HepG2 (cell line): Measurements from ENCODE around the gene CTSD. TPM values are rescaled to one million over a fixed set of nuclear protein-coding genes. Genes with fewer than 3 reads are reported as not detected.
A peak's percentile ranks its signal among the peaks of the same experiment; 100 is the strongest.

Experiments
- ATAC-seq: fragments of 200-7000 bp; cut with Tn5 transposase; 3 replicates; pipeline ENCODE4 v1.9.1; 2020; ENCODE audit warnings: mild to moderate bottlenecking, moderate library complexity
- BruUV-seq: library from RNA; stranded (reverse); fragments of 400-500 nt; replicated peaks from 2 replicates; lab custom pipeline; 2021; lab: Mats Ljungman, UMichigan
- CTCF ChIA-PET: fragments of 300-600 bp; formaldehyde crosslinking; extraction: SDS; loops from one replicate; lab custom pipeline; 2021; ENCODE audit warnings: low total read pairs, inconsistent platforms, low intra/inter-chr PET ratio; lab: Yijun Ruan, JAX
- POLR2A ChIA-PET: fragments of 350-600 bp; sonication (Branson Sonifier 250); formaldehyde crosslinking; loops from one replicate; lab custom pipeline; 2020; ENCODE audit warnings: antibody characterized with exemption, inconsistent platforms; lab: Yijun Ruan, JAX
- DNase-seq: peaks from one replicate; pipeline ENCODE4 v3.0.0-alpha.2; 2015; ENCODE audit warnings: low spot score
- FAIRE-seq: peaks from 3 replicates; lab custom pipeline; 2011; peaks lifted over from hg19 to GRCh38; lab: Jason Lieb, UNC
- H2AFZ ChIP-seq: one replicate; pipeline ENCODE4 v1.6.1; 2011; ENCODE audit warnings: low read length, inconsistent platforms
- H3K27ac ChIP-seq: fragments of 300-600 bp; 3 replicates; pipeline ENCODE4 v1.8.0; 2011; ENCODE audit warnings: mixed run types, mild to moderate bottlenecking, mixed read lengths, low read length, inconsistent platforms; ENCODE audit not compliant: insufficient read depth; ENCODE audit errors: extremely low read length
- H3K27me3 ChIP-seq, 2 experiments: fragments of 200-600 bp in 1 of 2; 2 replicates in 1 of 2; 3 replicates in 1 of 2; pipeline versions ENCODE4 v1.6.0 to v1.8.0; 2011; ENCODE audit warnings: low read length in 2 of 2, mild to moderate bottlenecking in 2 of 2, moderate library complexity in 2 of 2, inconsistent platforms in 1 of 2; ENCODE audit not compliant: insufficient read depth in 2 of 2, control insufficient read depth in 1 of 2
- H3K36me3 ChIP-seq, 2 experiments: fragments of 200-600 bp in 1 of 2; replicated peaks in 1 of 2; 2 replicates in 1 of 2; 3 replicates in 1 of 2; pipeline versions ENCODE4 v1.5.1 to v1.8.0; 2011; ENCODE audit warnings: low read length in 2 of 2, inconsistent platforms in 1 of 2; ENCODE audit not compliant: insufficient read depth in 2 of 2, control insufficient read depth in 1 of 2
- H3K4me1 ChIP-seq: 2 replicates; pipeline ENCODE4 v1.5.1; 2012; ENCODE audit warnings: low read length, inconsistent platforms; ENCODE audit not compliant: insufficient read depth
- H3K4me2 ChIP-seq: 2 replicates; pipeline ENCODE4 v1.6.0; 2011; ENCODE audit warnings: low read depth, low read length, inconsistent platforms
- H3K4me3 ChIP-seq, 3 experiments: fragments of 200-600 bp in 1 of 3; sonication (generic), shearing (Covaris generic) in 1 of 3; replicated peaks in 1 of 3; 2 replicates each; pipeline ENCODE4 v1.5.1; 2011 to 2016; ENCODE audit warnings: low read length in 3 of 3, inconsistent platforms in 2 of 3, low read depth in 2 of 3, mild to moderate bottlenecking in 2 of 3, control low read depth in 1 of 3, mixed read lengths in 1 of 3; ENCODE audit not compliant: insufficient read depth in 1 of 3
- H3K79me2 ChIP-seq: one replicate; pipeline ENCODE4 v1.6.1; 2011; ENCODE audit warnings: low read length, inconsistent platforms; ENCODE audit not compliant: insufficient read depth
- H3K9ac ChIP-seq: 2 replicates; pipeline ENCODE4 v1.6.0; 2011; ENCODE audit warnings: mild to moderate bottlenecking, low read depth, low read length, inconsistent platforms; ENCODE audit not compliant: insufficient read depth
- H3K9me3 ChIP-seq: 2 replicates; pipeline ENCODE4 v1.5.1; 2012; ENCODE audit warnings: mild to moderate bottlenecking, low read length
- H4K20me1 ChIP-seq: 2 replicates; pipeline ENCODE4 v1.6.0; 2011; ENCODE audit warnings: inconsistent platforms, mild to moderate bottlenecking, low read length, moderate library complexity; ENCODE audit not compliant: insufficient read depth
- RBFOX2 ChIP-seq: fragments of 200-400 bp; formaldehyde crosslinking; IDR thresholded peaks from 2 replicates; pipeline ENCODE4 v1.6.1; 2017; ENCODE audit warnings: low read depth, mild to moderate bottlenecking, low read length
- SOX6 ChIP-seq, 2 experiments: fragments of 450-650 bp in 1 of 2; sonication (generic) in 1 of 2; formaldehyde crosslinking in 1 of 2; IDR thresholded peaks; 2 replicates each; pipeline versions ENCODE4 v1.4.0 to v1.6.1; 2017 to 2020; ENCODE audit warnings: antibody characterized with exemption in 1 of 2, mild to moderate bottlenecking in 1 of 2, missing genetic modification reagents in 1 of 2
- TCF7 ChIP-seq: sonication (generic); IDR thresholded peaks from 2 replicates; pipeline ENCODE4 v1.6.1; 2016; ENCODE audit warnings: antibody characterized with exemption, low read depth
- ZKSCAN8 ChIP-seq: IDR thresholded peaks from 2 replicates; pipeline ENCODE4 v1.6.1; 2016; ENCODE audit warnings: borderline replicate concordance, missing genetic modification reagents, missing compliant biosample characterization
- ZNF136 ChIP-seq: sonication (generic); formaldehyde crosslinking; IDR thresholded peaks from 2 replicates; pipeline ENCODE4 v1.8.1; 2022; ENCODE audit warnings: low read depth, mild to moderate bottlenecking, moderate library complexity, missing genetic modification reagents
- ZNF446 ChIP-seq: sonication (generic); formaldehyde crosslinking; IDR thresholded peaks from 2 replicates; pipeline ENCODE4 v1.5.0; 2020; ENCODE audit warnings: mild to moderate bottlenecking, missing genetic modification reagents
- ZNF484 ChIP-seq: sonication (generic); formaldehyde crosslinking; IDR thresholded peaks from 2 replicates; pipeline ENCODE4 v1.5.1; 2020; ENCODE audit warnings: mild to moderate bottlenecking, low read depth, missing genetic modification reagents, borderline replicate concordance
- WGBS: methylation state at CpG from one replicate; pipeline ENCODE4 v1.1.6; 2017; ENCODE audit warnings: low lambda C conversion rate; 5-methylcytosine and 5-hydroxymethylcytosine counted together
- in situ Hi-C: cut with HindIII; loops from 2 replicates; pipeline ENCODE4 v1.10.0; 2017; ENCODE audit warnings: low pct_unique_long_range_greater_than_20kb; ENCODE audit not compliant: extremely low pct_ligation_motif_present
- intact Hi-C: fragments of 100-400 bp; cut with micrococcal nuclease; formaldehyde crosslinking; loops from one replicate; pipeline ENCODE4 v1.10.0; 2022; ENCODE audit not compliant: unreplicated experiment
- polyA plus RNA-seq, 8 experiments: library from polyadenylated mRNA; depleted of rRNA in 3 of 8; stranded (reverse) in 7 of 8; unstranded in 1 of 8; fragments of >200 nt; fragmentation: Illumina TruSeq in 4 of 8; extraction: Trizol in 4 of 8; gene quantifications; 2 replicates each; pipeline versions ENCODE4 v1.2.1 to v1.2.3, GENCODE V29; 2011 to 2016; ENCODE audit warnings: low read depth in 4 of 8, missing spikeins in 1 of 8, mixed read lengths in 1 of 8; ENCODE audit not compliant: insufficient read depth in 1 of 8
- total RNA-seq, 5 experiments: library from RNA; depleted of rRNA; stranded (reverse); fragments of >200 nt; fragmentation: Illumina TruSeq; extraction: Trizol; gene quantifications; 2 replicates each; pipeline ENCODE4 v1.2.3, GENCODE V29; 2016; ENCODE audit warnings: low read depth in 1 of 5
- TF ChIP-seq, protein P1 (sequence below): sonication (generic); formaldehyde crosslinking; IDR thresholded peaks from 2 replicates; pipeline ENCODE4 v1.5.0; 2020; ENCODE audit warnings: mild to moderate bottlenecking, missing genetic modification reagents, borderline replicate concordance
- TF ChIP-seq, protein P2 (sequence below): IDR thresholded peaks from 2 replicates; pipeline ENCODE4 v1.6.1; 2016; ENCODE audit warnings: missing compliant biosample characterization, missing genetic modification reagents, borderline replicate concordance
- TF ChIP-seq, protein P3 (sequence below): sonication (generic); formaldehyde crosslinking; IDR thresholded peaks from 2 replicates; pipeline ENCODE4 v1.5.1; 2020; ENCODE audit warnings: mild to moderate bottlenecking, moderate library complexity, missing genetic modification reagents

Gene CTSD
- total and polyA plus RNA-seq, 2 of the 13 experiments (the other 11 are each of a cell fraction or from before 2014, with no cell fraction given) = 143 to 230 TPM

DNA sequence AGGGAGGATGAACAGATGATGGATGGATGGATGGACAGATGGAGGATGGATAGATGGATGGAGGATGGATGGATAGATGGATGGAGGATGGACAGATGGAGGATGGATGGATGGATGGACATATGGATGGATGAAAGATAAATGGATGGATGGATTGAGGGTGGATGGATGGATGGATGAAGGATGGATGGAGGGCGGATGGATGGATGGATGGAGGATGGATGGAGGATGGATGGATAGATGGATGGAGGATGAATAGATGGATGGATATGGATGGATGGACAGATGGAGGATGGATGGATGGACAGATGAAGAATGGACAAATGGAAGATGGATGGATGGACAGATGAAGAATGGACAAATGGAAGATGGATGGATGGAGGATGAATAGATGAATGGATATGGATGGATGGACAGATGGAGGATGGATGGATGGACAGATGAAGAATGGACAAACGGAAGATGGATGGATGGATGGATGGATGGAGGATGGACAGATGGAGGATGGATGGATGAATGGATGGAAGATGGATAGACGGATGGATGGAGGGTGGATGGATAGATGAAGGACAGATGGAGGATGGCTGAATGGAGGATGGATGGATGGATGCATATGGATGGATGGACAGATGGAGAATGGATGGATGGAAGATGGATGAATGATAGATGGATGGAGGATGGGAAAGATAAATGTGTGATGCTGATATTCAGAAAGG, 20.7 kb downstream of the CTSD start:
- no peak for DNase-seq
- Histone ChIP-seq H3K27ac (no peak overlapping the region), H4K20me1 (no peaks in the 10 kb centered on the region), H3K4me1 (no peaks in the 10 kb centered on the region), H3K79me2 (no peaks in the 10 kb centered on the region), H2AFZ (no peak overlapping the region), H3K9ac (no peak overlapping the region), H3K27me3 (peaks cover 2 to 30% of the 10 kb centered on the region in 2 experiments; a peak in 4 of 5 replicates), H3K4me2 (no peak overlapping the region)
- POLR2A ChIA-PET = no interaction called here
- ATAC-seq = no peak
- peak; percentile 64; the same call in 1 of the 2 replicates for TF ChIP-seq SOX6 (IDR thresholded peaks at IDR 0.05)
- TF ChIP-seq SOX6 (CRISPR knock-in tag; IDR thresholded peaks at IDR 0.05) = no peak
- TF ChIP-seq TCF7 = no peak
- no peak for TF ChIP-seq ZKSCAN8 (CRISPR knock-in tag)
- TF ChIP-seq, all 625 proteins: peak for 1
- Histone ChIP-seq H3K36me3 (no peaks in the 10 kb centered on the region), H3K4me3 (no peak overlapping the region), H3K9me3 (no peaks in the 10 kb centered on the region)
- FAIRE-seq = no peak
- intact Hi-C loops = no loop called here
- CTCF ChIA-PET = no interaction called here
- in situ Hi-C loops = no loop called here
- BruUV-seq = no TSS peak
- 9% methylated on average over 3 of the region's 3 CpGs for WGBS

DNA sequence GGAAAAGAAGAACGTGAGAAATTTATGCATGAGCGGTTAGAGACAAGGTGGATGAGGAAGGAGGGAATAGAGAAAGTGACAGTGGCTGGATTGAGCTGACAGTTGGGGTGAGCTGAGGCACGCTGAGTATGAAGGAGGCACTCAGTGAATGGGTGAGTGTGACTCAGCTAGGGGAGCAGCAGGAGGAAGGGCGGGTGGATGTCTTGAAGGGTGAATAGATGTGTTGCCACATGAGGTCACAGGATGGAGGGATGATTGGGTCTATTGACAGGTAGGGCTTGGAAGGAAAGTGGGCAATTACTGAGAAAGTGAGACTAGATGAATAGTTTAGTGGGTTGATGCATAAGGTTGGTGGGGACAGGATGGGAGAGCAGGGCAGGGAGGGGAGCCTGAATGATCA, 21.4 kb downstream of the CTSD start:
- ATAC-seq (no peak), DNase-seq (no peak), FAIRE-seq (no peak)
- Histone ChIP-seq H4K20me1 (no peaks in the 10 kb centered on the region), H3K9ac (no peak overlapping the region), H3K4me3 (no peak overlapping the region), H3K9me3 (peaks cover 2% of the 10 kb centered on the region), H3K36me3 (no peaks in the 10 kb centered on the region), H3K4me2 (no peak overlapping the region)
- POLR2A ChIA-PET = no interaction called here
- in situ Hi-C loops = no loop called here
- no TSS peak for BruUV-seq
- TF ChIP-seq, protein P1, sequence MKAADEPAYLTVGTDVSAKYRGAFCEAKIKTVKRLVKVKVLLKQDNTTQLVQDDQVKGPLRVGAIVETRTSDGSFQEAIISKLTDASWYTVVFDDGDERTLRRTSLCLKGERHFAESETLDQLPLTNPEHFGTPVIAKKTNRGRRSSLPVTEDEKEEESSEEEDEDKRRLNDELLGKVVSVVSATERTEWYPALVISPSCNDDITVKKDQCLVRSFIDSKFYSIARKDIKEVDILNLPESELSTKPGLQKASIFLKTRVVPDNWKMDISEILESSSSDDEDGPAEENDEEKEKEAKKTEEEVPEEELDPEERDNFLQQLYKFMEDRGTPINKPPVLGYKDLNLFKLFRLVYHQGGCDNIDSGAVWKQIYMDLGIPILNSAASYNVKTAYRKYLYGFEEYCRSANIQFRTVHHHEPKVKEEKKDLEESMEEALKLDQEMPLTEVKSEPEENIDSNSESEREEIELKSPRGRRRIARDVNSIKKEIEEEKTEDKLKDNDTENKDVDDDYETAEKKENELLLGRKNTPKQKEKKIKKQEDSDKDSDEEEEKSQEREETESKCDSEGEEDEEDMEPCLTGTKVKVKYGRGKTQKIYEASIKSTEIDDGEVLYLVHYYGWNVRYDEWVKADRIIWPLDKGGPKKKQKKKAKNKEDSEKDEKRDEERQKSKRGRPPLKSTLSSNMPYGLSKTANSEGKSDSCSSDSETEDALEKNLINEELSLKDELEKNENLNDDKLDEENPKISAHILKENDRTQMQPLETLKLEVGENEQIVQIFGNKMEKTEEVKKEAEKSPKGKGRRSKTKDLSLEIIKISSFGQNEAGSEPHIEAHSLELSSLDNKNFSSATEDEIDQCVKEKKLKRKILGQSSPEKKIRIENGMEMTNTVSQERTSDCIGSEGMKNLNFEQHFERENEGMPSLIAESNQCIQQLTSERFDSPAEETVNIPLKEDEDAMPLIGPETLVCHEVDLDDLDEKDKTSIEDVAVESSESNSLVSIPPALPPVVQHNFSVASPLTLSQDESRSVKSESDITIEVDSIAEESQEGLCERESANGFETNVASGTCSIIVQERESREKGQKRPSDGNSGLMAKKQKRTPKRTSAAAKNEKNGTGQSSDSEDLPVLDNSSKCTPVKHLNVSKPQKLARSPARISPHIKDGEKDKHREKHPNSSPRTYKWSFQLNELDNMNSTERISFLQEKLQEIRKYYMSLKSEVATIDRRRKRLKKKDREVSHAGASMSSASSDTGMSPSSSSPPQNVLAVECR (CRISPR knock-in tag) = no peak
- TF ChIP-seq ZNF484 (no peak), RBFOX2 (no peak), ZNF136 (no peak), ZNF446 (CRISPR knock-in tag) (no peak)
- TF ChIP-seq, protein P2, sequence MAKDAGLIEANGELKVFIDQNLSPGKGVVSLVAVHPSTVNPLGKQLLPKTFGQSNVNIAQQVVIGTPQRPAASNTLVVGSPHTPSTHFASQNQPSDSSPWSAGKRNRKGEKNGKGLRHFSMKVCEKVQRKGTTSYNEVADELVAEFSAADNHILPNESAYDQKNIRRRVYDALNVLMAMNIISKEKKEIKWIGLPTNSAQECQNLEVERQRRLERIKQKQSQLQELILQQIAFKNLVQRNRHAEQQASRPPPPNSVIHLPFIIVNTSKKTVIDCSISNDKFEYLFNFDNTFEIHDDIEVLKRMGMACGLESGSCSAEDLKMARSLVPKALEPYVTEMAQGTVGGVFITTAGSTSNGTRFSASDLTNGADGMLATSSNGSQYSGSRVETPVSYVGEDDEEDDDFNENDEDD (CRISPR knock-in tag) = no peak
- TF ChIP-seq, protein P3, sequence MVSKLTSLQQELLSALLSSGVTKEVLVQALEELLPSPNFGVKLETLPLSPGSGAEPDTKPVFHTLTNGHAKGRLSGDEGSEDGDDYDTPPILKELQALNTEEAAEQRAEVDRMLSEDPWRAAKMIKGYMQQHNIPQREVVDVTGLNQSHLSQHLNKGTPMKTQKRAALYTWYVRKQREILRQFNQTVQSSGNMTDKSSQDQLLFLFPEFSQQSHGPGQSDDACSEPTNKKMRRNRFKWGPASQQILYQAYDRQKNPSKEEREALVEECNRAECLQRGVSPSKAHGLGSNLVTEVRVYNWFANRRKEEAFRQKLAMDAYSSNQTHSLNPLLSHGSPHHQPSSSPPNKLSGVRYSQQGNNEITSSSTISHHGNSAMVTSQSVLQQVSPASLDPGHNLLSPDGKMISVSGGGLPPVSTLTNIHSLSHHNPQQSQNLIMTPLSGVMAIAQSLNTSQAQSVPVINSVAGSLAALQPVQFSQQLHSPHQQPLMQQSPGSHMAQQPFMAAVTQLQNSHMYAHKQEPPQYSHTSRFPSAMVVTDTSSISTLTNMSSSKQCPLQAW (CRISPR knock-in tag) = no peak
- TF ChIP-seq, all 625 proteins: peak for 0
- Histone ChIP-seq H3K4me1 (no peaks in the 10 kb centered on the region), H2AFZ (no peak overlapping the region), H3K27me3 (peaks cover 2 to 31% of the 10 kb centered on the region in 2 experiments; a peak in 4 of 5 replicates), H3K27ac (no peak overlapping the region), H3K79me2 (no peaks in the 10 kb centered on the region)
- intact Hi-C loops = no loop called here
- CTCF ChIA-PET = no interaction called here
- 17% methylated on average over 4 of the region's 4 CpGs for WGBS
